WTC11 (cell line): Measurements from ENCODE around the gene NUP58. TPM values are rescaled to one million over a fixed set of nuclear protein-coding genes. Genes with fewer than 3 reads are reported as not detected.
A peak's percentile ranks its signal among the peaks of the same experiment; 100 is the strongest.

Experiments used
- ATAC-seq: fragments of 200-7000 bp; cut with Tn5 transposase; 2 replicates; pipeline ENCODE4 v1.10.0; 2021; ENCODE audit warnings: mild to moderate bottlenecking, moderate library complexity
- CTCF ChIA-PET: fragments of 300-600 bp; sonication (Branson Sonifier 250); formaldehyde crosslinking; loops from one replicate; lab custom pipeline; 2021; ENCODE audit warnings: antibody characterized with exemption; lab: Charles Lee
- POLR2A ChIA-PET: fragments of 350-600 bp; sonication (Branson Sonifier 250); formaldehyde crosslinking; loops from one replicate; lab custom pipeline; 2021; ENCODE audit warnings: antibody characterized with exemption; lab: Charles Lee
- DNase-seq: peaks from one replicate; pipeline ENCODE4 v3.0.0; 2021; ENCODE audit warnings: low spot score
- H3K27ac Mint-ChIP-seq: 2 replicates; pipeline ENCODE4 v1.8.0; 2021; ENCODE audit warnings: mixed read lengths
- H3K27me3 Mint-ChIP-seq: 2 replicates; pipeline ENCODE4 v1.8.0; 2021; ENCODE audit warnings: low read depth, mild to moderate bottlenecking, moderate library complexity, mixed read lengths
- H3K36me3 Mint-ChIP-seq: 2 replicates; pipeline ENCODE4 v1.8.0; 2021; ENCODE audit warnings: mixed read lengths
- H3K4me1 Mint-ChIP-seq: 2 replicates; pipeline ENCODE4 v1.8.0; 2022; ENCODE audit warnings: mixed read lengths
- H3K4me3 Mint-ChIP-seq: 2 replicates; pipeline ENCODE4 v1.8.0; 2021; ENCODE audit warnings: mild to moderate bottlenecking, moderate library complexity, mixed read lengths
- H3K9me3 Mint-ChIP-seq: 2 replicates; pipeline ENCODE4 v1.8.0; 2021; ENCODE audit warnings: mixed read lengths
- ARID4B ChIP-seq: sonication (generic); formaldehyde crosslinking; IDR thresholded peaks from 2 replicates; pipeline ENCODE4 v1.8.0; 2023; ENCODE audit warnings: missing genetic modification reagents, mild to moderate bottlenecking, borderline replicate concordance
- ATF1 ChIP-seq: sonication (generic); formaldehyde crosslinking; IDR thresholded peaks from 2 replicates; pipeline ENCODE4 v1.8.1; 2023; ENCODE audit warnings: mild to moderate bottlenecking, moderate library complexity, missing genetic modification reagents
- E2F5 ChIP-seq: sonication (generic); formaldehyde crosslinking; IDR thresholded peaks from 2 replicates; pipeline ENCODE4 v1.8.1; 2022; ENCODE audit warnings: mild to moderate bottlenecking, moderate library complexity, missing genetic modification reagents
- ETV6 ChIP-seq: sonication (generic); formaldehyde crosslinking; IDR thresholded peaks from 2 replicates; pipeline ENCODE4 v1.8.1; 2022; ENCODE audit warnings: mild to moderate bottlenecking, missing genetic modification reagents
- FOXK1 ChIP-seq: sonication (generic); formaldehyde crosslinking; IDR thresholded peaks from 2 replicates; pipeline ENCODE4 v1.8.0; 2022; ENCODE audit warnings: mild to moderate bottlenecking, moderate library complexity, missing genetic modification reagents
- FOXP1 ChIP-seq: sonication (generic); formaldehyde crosslinking; IDR thresholded peaks from 2 replicates; pipeline ENCODE4 v1.8.0; 2022; ENCODE audit warnings: missing genetic modification reagents, mild to moderate bottlenecking, moderate library complexity, borderline replicate concordance
- GABPB1 ChIP-seq: sonication (generic); formaldehyde crosslinking; IDR thresholded peaks from 2 replicates; pipeline ENCODE4 v1.8.1; 2023; ENCODE audit warnings: mild to moderate bottlenecking, missing genetic modification reagents
- GTF2I ChIP-seq: fragments of 250-450 bp; sonication (Bioruptor Pico); conservative IDR thresholded peaks from 2 replicates; pipeline ENCODE4 v1.4.0; 2021; ENCODE audit warnings: mild to moderate bottlenecking
- HMGXB4 ChIP-seq: sonication (generic); formaldehyde crosslinking; IDR thresholded peaks from 2 replicates; pipeline ENCODE4 v1.8.1; 2023; ENCODE audit warnings: mild to moderate bottlenecking, moderate library complexity, missing genetic modification reagents
- KAT7 ChIP-seq: sonication (generic); formaldehyde crosslinking; IDR thresholded peaks from 2 replicates; pipeline ENCODE4 v1.8.1; 2023; ENCODE audit warnings: missing genetic modification reagents, mild to moderate bottlenecking, borderline replicate concordance
- MAX ChIP-seq: sonication (generic); formaldehyde crosslinking; IDR thresholded peaks from 2 replicates; pipeline ENCODE4 v1.8.0; 2022; ENCODE audit warnings: mild to moderate bottlenecking, missing genetic modification reagents
- NFE2L1 ChIP-seq: sonication (generic); formaldehyde crosslinking; IDR thresholded peaks from 2 replicates; pipeline ENCODE4 v1.8.1; 2023; ENCODE audit warnings: missing genetic modification reagents
- TEAD1 ChIP-seq: sonication (generic); formaldehyde crosslinking; IDR thresholded peaks from 2 replicates; pipeline ENCODE4 v1.8.0; 2022; ENCODE audit warnings: mild to moderate bottlenecking, missing genetic modification reagents
- ZBTB21 ChIP-seq: sonication (generic); formaldehyde crosslinking; IDR thresholded peaks from 2 replicates; pipeline ENCODE4 v1.8.1; 2023; ENCODE audit warnings: mild to moderate bottlenecking, missing genetic modification reagents, borderline replicate concordance
- ZBTB43 ChIP-seq: sonication (generic); formaldehyde crosslinking; IDR thresholded peaks from 2 replicates; pipeline ENCODE4 v1.8.1; 2023; ENCODE audit warnings: mild to moderate bottlenecking, missing genetic modification reagents
- ZNF263 ChIP-seq: sonication (generic); formaldehyde crosslinking; IDR thresholded peaks from 2 replicates; pipeline ENCODE4 v1.8.1; 2022; ENCODE audit warnings: low read depth, mild to moderate bottlenecking, moderate library complexity, missing genetic modification reagents
- ZNF396 ChIP-seq: fragments of 250-450 bp; sonication (Bioruptor Pico); IDR thresholded peaks from 2 replicates; pipeline ENCODE4 v1.8.0; 2021; ENCODE audit warnings: mild to moderate bottlenecking, moderate library complexity, borderline replicate concordance
- ZNF416 ChIP-seq: fragments of 250-450 bp; sonication (Bioruptor Pico); IDR thresholded peaks from 2 replicates; pipeline ENCODE4 v1.9.0; 2021; ENCODE audit warnings: mild to moderate bottlenecking, inconsistent platforms
- ZNF423 ChIP-seq: fragments of 250-450 bp; sonication (Bioruptor Pico); IDR thresholded peaks from 2 replicates; pipeline ENCODE4 v2.1.2; 2022; ENCODE audit warnings: mild to moderate bottlenecking, moderate library complexity
- total RNA-seq: library from RNA; stranded (reverse); gene quantifications from 3 replicates; pipeline ENCODE4 v1.2.3, GENCODE V29; 2021
- TF ChIP-seq, protein P1 (sequence below): sonication (generic); formaldehyde crosslinking; IDR thresholded peaks from 2 replicates; pipeline ENCODE4 v1.8.1; 2022; ENCODE audit warnings: missing genetic modification reagents, borderline replicate concordance
- TF ChIP-seq, protein P2 (sequence below): fragments of 200-600 bp; IDR thresholded peaks from 2 replicates; pipeline ENCODE4 v1.8.0; 2022; ENCODE audit warnings: antibody characterized with exemption

NUP58 gene
- total RNA-seq, 1 experiment from 2014 or later: 59.0 TPM

GRCh38 chr13:25286969-25287961 is 14.2 kb upstream of the NUP58 start, which contains the start of gene MTMR6:
Gene MTMR6 (minus strand): TSS chr13:25287488. CDS start chr13:25287247, 241 bp downstream.
- ChIA-PET CTCF (interaction anchor here (0.5 to 1.2 kb wide), 7 partner anchors 11 to 241 kb away, joined by 3 to 6 read pairs (median 4); partner anchors contain the start of gene NUP58), POLR2A (no interaction called here)
- Mint-ChIP-seq H3K36me3 (no peaks in the 10 kb centered on the region), H3K27me3 (no peaks in the 10 kb centered on the region), H3K4me3 (peak within 1 kb of the TSS; percentile 97), H3K27ac (peak within 1 kb of the TSS; percentile 93), H3K9me3 (no peaks in the 10 kb centered on the region), H3K4me1 (peaks cover 13% of the 10 kb centered on the region)
- DNase-seq: peak; percentile 91
- ATAC-seq: peak; percentile 93
- peak; percentile 71; the same call in 1 of the 2 replicates for TF ChIP-seq ARID4B (CRISPR knock-in tag)
- TF ChIP-seq, protein P1, sequence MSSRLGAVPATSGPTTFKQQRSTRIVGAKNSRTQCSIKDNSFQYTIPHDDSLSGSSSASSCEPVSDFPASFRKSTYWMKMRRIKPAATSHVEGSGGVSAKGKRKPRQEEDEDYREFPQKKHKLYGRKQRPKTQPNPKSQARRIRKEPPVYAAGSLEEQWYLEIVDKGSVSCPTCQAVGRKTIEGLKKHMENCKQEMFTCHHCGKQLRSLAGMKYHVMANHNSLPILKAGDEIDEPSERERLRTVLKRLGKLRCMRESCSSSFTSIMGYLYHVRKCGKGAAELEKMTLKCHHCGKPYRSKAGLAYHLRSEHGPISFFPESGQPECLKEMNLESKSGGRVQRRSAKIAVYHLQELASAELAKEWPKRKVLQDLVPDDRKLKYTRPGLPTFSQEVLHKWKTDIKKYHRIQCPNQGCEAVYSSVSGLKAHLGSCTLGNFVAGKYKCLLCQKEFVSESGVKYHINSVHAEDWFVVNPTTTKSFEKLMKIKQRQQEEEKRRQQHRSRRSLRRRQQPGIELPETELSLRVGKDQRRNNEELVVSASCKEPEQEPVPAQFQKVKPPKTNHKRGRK: no peak
- TF ChIP-seq NFE2L1 (CRISPR knock-in tag): 0 out of 2 replicates have a peak, but pooled peaks have one; percentile 10
- TF ChIP-seq, protein P2, sequence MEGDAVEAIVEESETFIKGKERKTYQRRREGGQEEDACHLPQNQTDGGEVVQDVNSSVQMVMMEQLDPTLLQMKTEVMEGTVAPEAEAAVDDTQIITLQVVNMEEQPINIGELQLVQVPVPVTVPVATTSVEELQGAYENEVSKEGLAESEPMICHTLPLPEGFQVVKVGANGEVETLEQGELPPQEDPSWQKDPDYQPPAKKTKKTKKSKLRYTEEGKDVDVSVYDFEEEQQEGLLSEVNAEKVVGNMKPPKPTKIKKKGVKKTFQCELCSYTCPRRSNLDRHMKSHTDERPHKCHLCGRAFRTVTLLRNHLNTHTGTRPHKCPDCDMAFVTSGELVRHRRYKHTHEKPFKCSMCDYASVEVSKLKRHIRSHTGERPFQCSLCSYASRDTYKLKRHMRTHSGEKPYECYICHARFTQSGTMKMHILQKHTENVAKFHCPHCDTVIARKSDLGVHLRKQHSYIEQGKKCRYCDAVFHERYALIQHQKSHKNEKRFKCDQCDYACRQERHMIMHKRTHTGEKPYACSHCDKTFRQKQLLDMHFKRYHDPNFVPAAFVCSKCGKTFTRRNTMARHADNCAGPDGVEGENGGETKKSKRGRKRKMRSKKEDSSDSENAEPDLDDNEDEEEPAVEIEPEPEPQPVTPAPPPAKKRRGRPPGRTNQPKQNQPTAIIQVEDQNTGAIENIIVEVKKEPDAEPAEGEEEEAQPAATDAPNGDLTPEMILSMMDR: peak; percentile 100
- TF ChIP-seq MAX (CRISPR knock-in tag): peak; percentile 79
- no peak for TF ChIP-seq ZNF396 (CRISPR knock-in tag)
- TF ChIP-seq GABPB1: peak; percentile 42; the same call in 1 of the 2 replicates
- TF ChIP-seq ZNF423 (CRISPR knock-in tag): peak; percentile 41; the same call in 1 of the 2 replicates
- TF ChIP-seq TEAD1 (CRISPR knock-in tag): peak; percentile 60; the same call in 1 of the 2 replicates
- TF ChIP-seq FOXK1 (CRISPR knock-in tag): peak; percentile 67; the same call in 1 of the 2 replicates
- TF ChIP-seq KAT7 (CRISPR knock-in tag): 0 out of 2 replicates have a peak, but pooled peaks have one; percentile 59
- peak; percentile 69; the same call in 1 of the 2 replicates for TF ChIP-seq FOXP1
- no peak for TF ChIP-seq ZBTB43
- TF ChIP-seq GTF2I (CRISPR knock-in tag): no peak
- TF ChIP-seq ZBTB21 (CRISPR knock-in tag): 0 out of 2 replicates have a peak, but pooled peaks have one; percentile 54
- TF ChIP-seq HMGXB4: peak; percentile 98
- TF ChIP-seq ATF1 (CRISPR knock-in tag): no peak
- no peak for TF ChIP-seq E2F5 (CRISPR knock-in tag)
- TF ChIP-seq ZNF416 (CRISPR knock-in tag): no peak
- TF ChIP-seq ETV6 (CRISPR knock-in tag): 0 out of 2 replicates have a peak, but pooled peaks have one; percentile 51
- no peak for TF ChIP-seq ZNF263
